Measurements from ENCODE around the gene SMO.

DNA sequence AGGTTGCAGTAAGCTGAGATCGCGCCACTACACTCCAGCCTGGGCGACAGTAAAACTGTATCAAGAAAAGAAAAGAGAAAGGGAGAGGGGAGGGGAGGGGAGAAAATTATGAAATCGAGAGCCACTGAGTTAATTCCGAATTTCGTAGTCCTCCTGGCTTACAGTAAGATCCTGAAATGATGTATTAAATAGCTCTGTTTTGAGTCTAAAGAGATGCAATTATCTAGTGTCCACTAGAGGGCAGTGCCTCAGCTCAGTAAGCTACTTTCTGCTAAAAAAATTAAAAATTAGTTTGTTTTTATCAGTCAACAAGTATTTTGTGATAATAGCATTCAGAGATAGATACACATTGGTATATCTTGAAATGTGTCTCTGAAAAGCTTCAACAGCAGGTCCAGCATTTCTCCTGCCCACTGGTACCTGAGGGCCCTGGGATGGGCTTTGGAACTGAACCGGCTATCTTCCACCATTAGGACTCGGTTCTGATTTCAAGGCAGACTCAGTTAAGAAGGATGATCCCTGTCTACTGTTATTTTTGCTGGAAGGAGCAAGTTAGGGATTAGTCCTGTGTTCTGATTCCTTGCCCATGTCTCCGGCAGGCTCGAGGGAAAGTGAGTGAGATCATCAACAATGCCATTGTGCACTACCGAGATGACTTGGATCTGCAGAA is 24.4 kb upstream of the SMO start:
- TF ChIP-seq, protein P1, sequence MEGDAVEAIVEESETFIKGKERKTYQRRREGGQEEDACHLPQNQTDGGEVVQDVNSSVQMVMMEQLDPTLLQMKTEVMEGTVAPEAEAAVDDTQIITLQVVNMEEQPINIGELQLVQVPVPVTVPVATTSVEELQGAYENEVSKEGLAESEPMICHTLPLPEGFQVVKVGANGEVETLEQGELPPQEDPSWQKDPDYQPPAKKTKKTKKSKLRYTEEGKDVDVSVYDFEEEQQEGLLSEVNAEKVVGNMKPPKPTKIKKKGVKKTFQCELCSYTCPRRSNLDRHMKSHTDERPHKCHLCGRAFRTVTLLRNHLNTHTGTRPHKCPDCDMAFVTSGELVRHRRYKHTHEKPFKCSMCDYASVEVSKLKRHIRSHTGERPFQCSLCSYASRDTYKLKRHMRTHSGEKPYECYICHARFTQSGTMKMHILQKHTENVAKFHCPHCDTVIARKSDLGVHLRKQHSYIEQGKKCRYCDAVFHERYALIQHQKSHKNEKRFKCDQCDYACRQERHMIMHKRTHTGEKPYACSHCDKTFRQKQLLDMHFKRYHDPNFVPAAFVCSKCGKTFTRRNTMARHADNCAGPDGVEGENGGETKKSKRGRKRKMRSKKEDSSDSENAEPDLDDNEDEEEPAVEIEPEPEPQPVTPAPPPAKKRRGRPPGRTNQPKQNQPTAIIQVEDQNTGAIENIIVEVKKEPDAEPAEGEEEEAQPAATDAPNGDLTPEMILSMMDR (IDR thresholded peaks at IDR 0.05; ENCODE audit: insufficient read depth, low read length, poor library complexity, severe bottlenecking): peak; percentile 70
- TF ChIP-seq EZH2phosphoT487 (conservative IDR thresholded peaks at IDR 0.05; ENCODE audit: low read length): no peak

All from SU-DHL-6 (cell line).